Stimulated activated CD8-positive, alpha-beta memory T cell treated with anti-CD3 and anti-CD28 coated beads, Interleukin-4, amount 100 ng/mL, for 24 hours (primary cell): ENCODE data around the gene PRKAG1.

Source experiments
- DNase-seq: peaks from one replicate; pipeline ENCODE4 v3.0.0-alpha.2; 2020; ENCODE audit warnings: low read depth

The PRKAG1 gene

GRCh38 chr12:48981757-48982157 is 36.8 kb downstream of the PRKAG1 start:
- no peak for DNase-seq

- peak; percentile 21 for DNase-seq
Observed at GRCh38 chr12:48980953-48981756, 37.4 kb downstream of the PRKAG1 start.

- no peak for DNase-seq
Observed at GRCh38 chr12:48980389-48980952, 38.1 kb downstream of the PRKAG1 start.

- no peak for DNase-seq
Observed at GRCh38 chr12:48979602-48980388, 38.8 kb downstream of the PRKAG1 start.

GRCh38 chr12:48978741-48979601 is 39.6 kb downstream of the PRKAG1 start:
- no peak for DNase-seq

GRCh38 chr12:48978291-48978740 is 40.3 kb downstream of the PRKAG1 start, which contains the start of gene WNT1:
Gene WNT1, plus strand, starts transcription at chr12:48978322. Its CDS starts 329 bp downstream, at chr12:48978651.
- no peak for DNase-seq

GRCh38 chr12:48977290-48978281 is 41.0 kb downstream of the PRKAG1 start:
- DNase-seq = peak; percentile 80

GRCh38 chr12:48973941-48974673 is 44.5 kb downstream of the PRKAG1 start:
- peak; percentile 23 for DNase-seq

GRCh38 chr12:48973531-48973930 is 45.0 kb downstream of the PRKAG1 start:
- DNase-seq = no peak

- no peak for DNase-seq
Observed at GRCh38 chr12:48972952-48973483, 45.6 kb downstream of the PRKAG1 start.

GRCh38 chr12:48972213-48972951 is 46.2 kb downstream of the PRKAG1 start:
- DNase-seq = peak; percentile 47

GRCh38 chr12:48970702-48971334 is 47.8 kb downstream of the PRKAG1 start:
- DNase-seq = no peak

GRCh38 chr12:48969833-48970701 is 48.5 kb downstream of the PRKAG1 start:
- peak; percentile 39 for DNase-seq

GRCh38 chr12:48969160-48969771 is 49.3 kb downstream of the PRKAG1 start:
- DNase-seq = no peak

- no peak for DNase-seq
Observed at GRCh38 chr12:48968467-48968866, 50.1 kb downstream of the PRKAG1 start.

- DNase-seq = no peak
Observed at GRCh38 chr12:48967991-48968390, 50.6 kb downstream of the PRKAG1 start.
